Body of pancreas (tissue), 4 donors: ENCODE measurements around the gene BRMS1.

Source experiments
- POLR2A ChIP-seq, 3 donors: fragments of 450-650 bp; IDR thresholded peaks; one replicate each; pipeline ENCODE4 v1.6.1; 2016; ENCODE audit warnings: antibody characterized with exemption in 3 of 3, mild to moderate bottlenecking in 2 of 3
- TF ChIP-seq, protein P1 (sequence below), 7 experiments: fragments of 450-650 bp in 4 of 7; fragments of 200-600 bp in 3 of 7; sonication (generic) in 3 of 7; IDR thresholded peaks; one replicate each; pipeline ENCODE4 v1.5.1; 2016 to 2019; ENCODE audit warnings: antibody characterized with exemption in 7 of 7

DNA sequence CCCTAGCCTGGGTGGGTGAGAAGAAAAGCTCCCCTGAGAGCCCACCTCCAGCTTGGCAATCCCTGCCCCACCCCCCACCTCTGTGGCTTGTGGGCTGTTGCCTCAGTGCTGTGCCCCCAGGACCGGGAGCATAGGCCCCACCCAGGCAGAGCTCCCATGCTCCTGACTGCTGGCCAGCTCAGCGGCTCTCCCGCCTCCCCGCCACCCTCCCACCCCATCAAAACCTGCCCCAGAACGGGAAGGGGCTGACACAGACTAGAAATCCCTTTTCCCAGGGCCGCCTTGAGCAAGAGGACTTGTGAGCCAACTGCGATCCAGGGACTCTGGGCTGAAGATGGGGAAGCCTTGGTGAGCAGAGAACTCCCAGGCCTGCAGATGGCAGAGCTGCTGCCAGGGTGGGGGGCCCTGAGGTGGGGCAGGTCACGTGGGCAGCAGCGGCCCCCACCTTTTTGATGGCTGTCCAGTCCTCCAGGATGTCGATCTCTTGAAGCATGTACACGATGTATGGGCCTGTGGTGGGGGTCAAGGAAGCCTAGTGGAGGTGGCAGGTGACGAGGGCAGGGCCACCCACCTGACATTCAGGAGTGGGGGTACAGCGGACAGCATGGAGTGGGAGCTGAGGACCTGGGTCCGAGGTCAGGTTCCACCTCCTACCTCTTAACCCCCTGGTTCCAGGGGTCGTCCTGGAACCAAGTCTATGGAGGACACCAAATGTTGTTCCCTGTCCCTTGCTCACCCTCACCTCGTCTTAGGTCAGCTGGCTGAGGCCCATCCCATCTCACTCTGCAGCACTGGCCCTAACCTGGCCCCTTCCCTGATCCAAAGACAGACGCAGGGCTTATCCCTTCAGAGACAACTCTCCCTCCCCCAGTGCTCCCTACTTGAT, 6.4 kb downstream of the BRMS1 start:
- TF ChIP-seq, protein P1, sequence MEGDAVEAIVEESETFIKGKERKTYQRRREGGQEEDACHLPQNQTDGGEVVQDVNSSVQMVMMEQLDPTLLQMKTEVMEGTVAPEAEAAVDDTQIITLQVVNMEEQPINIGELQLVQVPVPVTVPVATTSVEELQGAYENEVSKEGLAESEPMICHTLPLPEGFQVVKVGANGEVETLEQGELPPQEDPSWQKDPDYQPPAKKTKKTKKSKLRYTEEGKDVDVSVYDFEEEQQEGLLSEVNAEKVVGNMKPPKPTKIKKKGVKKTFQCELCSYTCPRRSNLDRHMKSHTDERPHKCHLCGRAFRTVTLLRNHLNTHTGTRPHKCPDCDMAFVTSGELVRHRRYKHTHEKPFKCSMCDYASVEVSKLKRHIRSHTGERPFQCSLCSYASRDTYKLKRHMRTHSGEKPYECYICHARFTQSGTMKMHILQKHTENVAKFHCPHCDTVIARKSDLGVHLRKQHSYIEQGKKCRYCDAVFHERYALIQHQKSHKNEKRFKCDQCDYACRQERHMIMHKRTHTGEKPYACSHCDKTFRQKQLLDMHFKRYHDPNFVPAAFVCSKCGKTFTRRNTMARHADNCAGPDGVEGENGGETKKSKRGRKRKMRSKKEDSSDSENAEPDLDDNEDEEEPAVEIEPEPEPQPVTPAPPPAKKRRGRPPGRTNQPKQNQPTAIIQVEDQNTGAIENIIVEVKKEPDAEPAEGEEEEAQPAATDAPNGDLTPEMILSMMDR (IDR thresholded peaks at IDR 0.05), result no peak
- no peak for TF ChIP-seq POLR2A (IDR thresholded peaks at IDR 0.05)
